HCT116 (cell line): ENCODE data around the gene GNB5. TPM values are rescaled to one million over a fixed set of nuclear protein-coding genes. Genes with fewer than 3 reads are reported as not detected.

Experiments
- ATAC-seq: fragments of 200-7000 bp; cut with Tn5 transposase; 2 replicates; pipeline ENCODE4 v1.9.1; 2020; ENCODE audit warnings: mild to moderate bottlenecking, moderate library complexity
- BruUV-seq: library from RNA; stranded (reverse); fragments of 400-500 nt; replicated peaks from 2 replicates; lab custom pipeline; 2021; lab: Mats Ljungman, UMichigan
- CTCF ChIA-PET: fragments of 300-600 bp; sonication (Branson Sonifier 250); formaldehyde crosslinking; loops from one replicate; lab custom pipeline; 2021; ENCODE audit warnings: antibody characterized with exemption; lab: Charles Lee
- POLR2A ChIA-PET: fragments of 300-600, 350-600 bp; sonication (Branson Sonifier 250); formaldehyde crosslinking; loops from one replicate; lab custom pipeline; 2021; ENCODE audit warnings: antibody characterized with exemption; lab: Charles Lee
- RAD21 ChIA-PET, 2 experiments: fragments of 300-600 bp; sonication (Branson Sonifier 250); formaldehyde crosslinking; loops; one replicate each; lab custom pipeline; 2023; ENCODE audit warnings: low total read pairs in 2 of 2; ENCODE audit not compliant: uncharacterized antibody in 2 of 2, unreplicated experiment in 2 of 2, low non-redundant PET in 1 of 2; lab: Charles Lee
- DNase-seq: peaks from one replicate; pipeline ENCODE4 v3.0.0-alpha.2; 2010; ENCODE audit warnings: low read depth, low spot score
- H2AFZ ChIP-seq: fragments of 200-600 bp; shearing (Covaris generic), sonication (generic); 2 replicates; pipeline ENCODE4 v1.6.1; 2017; ENCODE audit warnings: low read depth, mixed run types, mixed read lengths, antibody characterized with exemption, low read length; ENCODE audit not compliant: poor library complexity, severe bottlenecking
- H3K27ac ChIP-seq: 2 replicates; pipeline ENCODE4 v1.5.1; 2012; ENCODE audit warnings: low read depth, low read length
- H3K27me3 ChIP-seq: fragments of 200-600 bp; sonication (generic); 2 replicates; pipeline ENCODE4 v1.6.1; 2016; ENCODE audit warnings: mixed run types, low read length, mixed read lengths; ENCODE audit not compliant: insufficient read depth
- H3K36me3 ChIP-seq, 2 experiments: fragments of 200-500 bp in 1 of 2; fragments of 200-600 bp in 1 of 2; sonication (Bioruptor generic) in 1 of 2; sonication (generic) in 1 of 2; 2 replicates each; pipeline versions ENCODE4 v1.5.1 to v1.6.1; 2014 to 2016; ENCODE audit warnings: low read length in 2 of 2, inconsistent platforms in 1 of 2, mixed read lengths in 1 of 2, mixed run types in 1 of 2; ENCODE audit not compliant: insufficient read depth in 2 of 2, control insufficient read depth in 1 of 2
- H3K4me1 ChIP-seq, 2 experiments: fragments of 200-600 bp in 1 of 2; sonication (generic) in 1 of 2; 2 replicates each; pipeline versions ENCODE4 v1.5.1 to v1.6.1; 2012 to 2017; ENCODE audit warnings: low read length in 2 of 2, inconsistent platforms in 1 of 2, mild to moderate bottlenecking in 1 of 2, mixed read lengths in 1 of 2, mixed run types in 1 of 2, moderate library complexity in 1 of 2; ENCODE audit not compliant: insufficient read depth in 2 of 2, control insufficient read depth in 1 of 2
- H3K4me2 ChIP-seq: fragments of 200-600 bp; sonication (generic); 2 replicates; pipeline ENCODE4 v1.6.1; 2017; ENCODE audit warnings: mixed run types, low read length, mixed read lengths
- H3K4me3 ChIP-seq, 2 experiments: fragments of 200-600 bp in 1 of 2; sonication (generic) in 1 of 2; replicated peaks in 1 of 2; 2 replicates each; pipeline ENCODE4 v1.5.1; 2011 to 2016; ENCODE audit warnings: low read length in 2 of 2, control low read depth in 1 of 2, low read depth in 1 of 2, mild to moderate bottlenecking in 1 of 2, mixed read lengths in 1 of 2, mixed run types in 1 of 2
- H3K79me2 ChIP-seq: fragments of 200-600 bp; sonication (generic); 2 replicates; pipeline ENCODE4 v1.6.1; 2017; ENCODE audit warnings: mild to moderate bottlenecking, mixed run types, low read length, moderate library complexity, mixed read lengths; ENCODE audit not compliant: insufficient read depth
- H3K9ac ChIP-seq: fragments of 200-600 bp; sonication (generic); 2 replicates; pipeline ENCODE4 v1.6.1; 2016; ENCODE audit warnings: low read length, mixed read lengths
- H3K9me2 ChIP-seq: fragments of 200-600 bp; sonication (generic), shearing (Covaris generic); 2 replicates; pipeline ENCODE4 v1.6.1; 2017; ENCODE audit warnings: mixed run types, mild to moderate bottlenecking, moderate library complexity; ENCODE audit not compliant: insufficient read depth
- H3K9me3 ChIP-seq, 2 experiments: fragments of 200-500 bp in 1 of 2; fragments of 200-600 bp in 1 of 2; sonication (Bioruptor generic) in 1 of 2; sonication (generic) in 1 of 2; 2 replicates each; pipeline ENCODE4 v1.6.1; 2014 to 2017; ENCODE audit warnings: low read length in 2 of 2, mixed read lengths in 2 of 2, inconsistent platforms in 1 of 2, low read depth in 1 of 2, mild to moderate bottlenecking in 1 of 2, mixed run types in 1 of 2, moderate library complexity in 1 of 2; ENCODE audit not compliant: control insufficient read depth in 1 of 2, insufficient read depth in 1 of 2
- H4K20me1 ChIP-seq: fragments of 200-600 bp; sonication (generic), shearing (Covaris generic); 2 replicates; pipeline ENCODE4 v1.6.1; 2017; ENCODE audit warnings: mixed run types, mild to moderate bottlenecking, moderate library complexity; ENCODE audit not compliant: insufficient read depth
- CBX3 ChIP-seq: IDR thresholded peaks from 2 replicates; pipeline ENCODE4 v1.6.1; 2012; ENCODE audit warnings: low read depth
- CEBPB ChIP-seq: IDR thresholded peaks from 2 replicates; pipeline ENCODE4 v1.6.1; 2012; ENCODE audit warnings: low read depth
- EGR1 ChIP-seq: IDR thresholded peaks from 2 replicates; pipeline ENCODE4 v1.6.1; 2012; ENCODE audit warnings: low read depth
- ELF1 ChIP-seq: IDR thresholded peaks from 2 replicates; pipeline ENCODE4 v1.6.1; 2012; ENCODE audit warnings: low read depth, borderline replicate concordance
- EZH2 ChIP-seq: fragments of 200-600 bp; sonication (generic); IDR thresholded peaks from 2 replicates; pipeline ENCODE4 v1.6.1; 2017; ENCODE audit warnings: antibody characterized with exemption, mixed run types
- FOSL1 ChIP-seq: IDR thresholded peaks from 2 replicates; pipeline ENCODE4 v1.6.1; 2012; ENCODE audit warnings: low read depth
- MAX ChIP-seq: IDR thresholded peaks from 2 replicates; pipeline ENCODE4 v1.6.1; 2012
- POLR2A ChIP-seq: IDR thresholded peaks from 2 replicates; pipeline ENCODE4 v1.7.0; 2011; ENCODE audit warnings: borderline replicate concordance; ENCODE audit not compliant: insufficient read depth, insufficient read length; ENCODE audit errors: extremely low read depth
- POLR2AphosphoS5 ChIP-seq: IDR thresholded peaks from 2 replicates; pipeline ENCODE4 v1.6.1; 2011; ENCODE audit warnings: mild to moderate bottlenecking, low read depth, low read length, moderate library complexity
- SIN3A ChIP-seq: IDR thresholded peaks from 2 replicates; pipeline ENCODE4 v1.6.1; 2012; ENCODE audit warnings: low read depth
- SP1 ChIP-seq: IDR thresholded peaks from 2 replicates; pipeline ENCODE4 v1.6.1; 2012; ENCODE audit warnings: low read depth
- SRF ChIP-seq: IDR thresholded peaks from 2 replicates; pipeline ENCODE4 v1.6.1; 2012; ENCODE audit warnings: low read depth
- ZFX ChIP-seq: fragments of 450-650 bp; IDR thresholded peaks from 2 replicates; pipeline ENCODE4 v1.6.1; 2017
- ZNF274 ChIP-seq: fragments of 200-500 bp; sonication (Bioruptor generic); IDR thresholded peaks from 2 replicates; pipeline ENCODE4 v1.6.1; 2014; ENCODE audit warnings: mild to moderate bottlenecking, low read depth, low read length, inconsistent platforms
- intact Hi-C: fragments of 100-400 bp; cut with micrococcal nuclease; formaldehyde crosslinking; loops from 2 replicates; pipeline ENCODE4 v1.10.0; 2022
- total RNA-seq: library from RNA; stranded (reverse); gene quantifications from one replicate; pipeline ENCODE4 v1.2.1, GENCODE V29; 2021; ENCODE audit not compliant: unreplicated experiment

Gene GNB5
- total RNA-seq, 1 experiment from 2014 or later = 27.6 TPM

DNA sequence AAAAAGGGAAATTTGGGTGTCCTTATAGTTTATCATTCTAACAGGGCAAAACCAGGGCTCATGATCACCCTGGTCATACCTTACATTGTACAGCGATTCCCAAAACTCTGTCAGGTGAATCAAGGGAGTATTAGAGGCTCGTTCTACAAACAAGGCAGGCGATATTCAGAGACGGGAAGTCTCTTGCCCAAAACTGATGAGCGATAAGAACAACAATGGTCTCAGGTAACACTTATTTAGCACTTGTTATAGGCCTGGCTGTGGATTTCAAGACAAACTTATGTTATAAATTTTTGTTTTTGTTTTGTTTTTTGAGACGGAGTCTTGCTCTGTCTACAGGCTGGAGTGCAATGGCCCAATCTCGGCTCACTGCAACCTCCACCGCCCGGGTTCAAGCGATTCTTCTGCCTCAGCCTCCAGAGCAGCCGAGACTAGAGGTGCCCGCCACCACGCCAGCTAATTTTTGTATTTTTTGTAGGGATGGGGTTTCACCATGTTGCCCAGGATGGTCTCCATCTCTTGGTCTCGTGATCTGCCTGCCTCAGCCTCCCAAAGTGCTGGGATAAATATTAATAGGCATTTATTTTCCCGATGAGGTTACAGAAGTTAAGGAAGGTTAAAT, 91.4 kb downstream of the GNB5 start:
- BruUV-seq = no TSS peak
- no peaks in the 10 kb centered on the region for H3K9me3 ChIP-seq
- RAD21 ChIA-PET = no interaction called here
- no peaks in the 10 kb centered on the region for H3K9me2 ChIP-seq
- no peak for ATAC-seq
- H3K79me2 ChIP-seq = no peaks in the 10 kb centered on the region
- intact Hi-C loops = no loop called here
- H3K4me1 ChIP-seq = peaks cover 8 to 23% of the 10 kb centered on the region in 2 experiments
- H4K20me1 ChIP-seq = no peaks in the 10 kb centered on the region
- H3K4me2 ChIP-seq = no peak overlapping the region
- peak overlapping the region; percentile 67 for H2AFZ ChIP-seq
- H3K27me3 ChIP-seq = no peaks in the 10 kb centered on the region
- no peak overlapping the region for H3K27ac ChIP-seq
- POLR2A ChIA-PET = no interaction called here
- CTCF ChIA-PET = no interaction called here
- no peak overlapping the region for H3K4me3 ChIP-seq
- TF ChIP-seq ZFX (no peak), EGR1 (no peak), POLR2A (no peak), POLR2AphosphoS5 (no peak), FOSL1 (no peak), EZH2 (no peak), CBX3 (no peak), CEBPB (no peak), MAX (no peak), SIN3A (no peak), SP1 (no peak), ZNF274 (no peak), ELF1 (no peak), SRF (no peak)
- no peak for DNase-seq
- H3K9ac ChIP-seq = no peak overlapping the region
- H3K36me3 ChIP-seq = no peaks in the 10 kb centered on the region

DNA sequence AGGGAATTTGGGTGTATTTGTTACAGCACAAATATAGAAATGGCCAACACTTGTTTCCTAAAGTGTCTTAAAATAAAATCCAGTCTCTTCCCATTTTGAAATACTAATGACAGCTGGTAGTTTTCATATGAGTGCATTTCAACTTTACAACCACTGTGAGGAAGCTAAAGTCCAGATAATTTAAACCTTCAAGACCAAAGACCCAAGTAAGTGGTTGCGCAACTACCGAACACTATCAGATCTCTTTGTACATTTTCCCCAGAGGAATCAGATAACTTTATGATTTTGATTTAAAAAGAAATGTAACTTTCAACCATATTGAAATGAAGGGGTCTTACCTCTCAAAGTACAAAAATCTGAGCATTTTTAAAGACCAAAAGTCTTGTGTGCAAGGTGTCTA, 92.9 kb downstream of the GNB5 start:
- ATAC-seq = no peak

More for the DNA sequence above, 92.9 kb downstream of the GNB5 start:
- Histone ChIP-seq H3K9me2 (no peaks in the 10 kb centered on the region), H3K9ac (no peak overlapping the region), H2AFZ (no peak overlapping the region), H4K20me1 (no peaks in the 10 kb centered on the region), H3K4me2 (no peak overlapping the region), H3K27ac (no peak overlapping the region), H3K4me1 (peaks cover 12 to 28% of the 10 kb centered on the region in 2 experiments), H3K9me3 (no peaks in the 10 kb centered on the region), H3K4me3 (no peak overlapping the region), H3K79me2 (no peaks in the 10 kb centered on the region), H3K36me3 (no peaks in the 10 kb centered on the region), H3K27me3 (no peaks in the 10 kb centered on the region)
- BruUV-seq = no TSS peak
- POLR2A ChIA-PET = no interaction called here
- TF ChIP-seq POLR2A = no peak
- peak; percentile 42; the same call in 1 of the 2 replicates for TF ChIP-seq CEBPB
- CTCF ChIA-PET = interaction anchor here (2.2 kb wide), 1 partner anchor 20 kb away, joined by 9 read pairs; no protein-coding TSS in a partner anchor
- RAD21 ChIA-PET = no interaction called here
- intact Hi-C loops = no loop called here
- DNase-seq = no peak
